HEK293 (cell line): ENCODE results near the gene HOXA3.

ENCODE experiments used
- HOXD13 ChIP-seq: sonication (generic); formaldehyde crosslinking; IDR thresholded peaks from 2 replicates; pipeline ENCODE4 v1.8.0; 2022; ENCODE audit warnings: missing genetic modification reagents, borderline replicate concordance
- KLF10 ChIP-seq: fragments of 450-650 bp; IDR thresholded peaks from 2 replicates; pipeline ENCODE4 v1.5.1; 2018; ENCODE audit warnings: missing biosample characterization, mild to moderate bottlenecking, missing genetic modification characterization
- MYNN ChIP-seq: fragments of 450-650 bp; formaldehyde crosslinking; IDR thresholded peaks from 2 replicates; pipeline ENCODE4 v1.5.1; 2016; ENCODE audit warnings: missing biosample characterization, missing genetic modification characterization, borderline replicate concordance
- SCRT1 ChIP-seq: fragments of 450-650 bp; formaldehyde crosslinking; IDR thresholded peaks from 2 replicates; pipeline ENCODE4 v1.5.1; 2016; ENCODE audit warnings: missing biosample characterization, missing genetic modification characterization, borderline replicate concordance
- SCRT2 ChIP-seq: fragments of 450-650 bp; formaldehyde crosslinking; IDR thresholded peaks from 2 replicates; pipeline ENCODE4 v1.5.1; 2016; ENCODE audit warnings: missing biosample characterization, missing genetic modification characterization
- YY1 ChIP-seq: fragments of 450-650 bp; formaldehyde crosslinking; IDR thresholded peaks from 2 replicates; pipeline ENCODE4 v1.5.1; 2018; ENCODE audit warnings: missing biosample characterization, missing genetic modification characterization
- YY2 ChIP-seq: fragments of 450-650 bp; formaldehyde crosslinking; IDR thresholded peaks from 2 replicates; pipeline ENCODE4 v1.5.1; 2016; ENCODE audit warnings: missing biosample characterization, missing genetic modification characterization
- ZBTB48 ChIP-seq: fragments of 450-650 bp; formaldehyde crosslinking; IDR thresholded peaks from 2 replicates; pipeline ENCODE4 v1.5.1; 2016; ENCODE audit warnings: missing biosample characterization, missing genetic modification characterization
- ZBTB7A ChIP-seq: fragments of 450-650 bp; formaldehyde crosslinking; IDR thresholded peaks from 2 replicates; pipeline ENCODE4 v1.5.1; 2016; ENCODE audit warnings: low read depth, missing biosample characterization, missing genetic modification characterization
- ZFP69B ChIP-seq: fragments of 450-650 bp; formaldehyde crosslinking; IDR thresholded peaks from 2 replicates; pipeline ENCODE4 v1.5.1; 2016; ENCODE audit warnings: missing biosample characterization, missing genetic modification characterization
- ZIC2 ChIP-seq: fragments of 450-650 bp; formaldehyde crosslinking; IDR thresholded peaks from 2 replicates; pipeline ENCODE4 v1.5.1; 2016; ENCODE audit warnings: missing biosample characterization, missing genetic modification characterization
- ZNF114 ChIP-seq: fragments of 450-650 bp; formaldehyde crosslinking; IDR thresholded peaks from 2 replicates; pipeline ENCODE4 v1.5.0; 2017; ENCODE audit warnings: missing biosample characterization, missing genetic modification characterization
- ZNF140 ChIP-seq: fragments of 450-650 bp; formaldehyde crosslinking; IDR thresholded peaks from 2 replicates; pipeline ENCODE4 v1.5.1; 2016; ENCODE audit warnings: missing biosample characterization, missing genetic modification characterization
- ZNF184 ChIP-seq: fragments of 450-650 bp; IDR thresholded peaks from 2 replicates; pipeline ENCODE4 v1.5.1; 2018; ENCODE audit warnings: missing biosample characterization, mild to moderate bottlenecking, missing genetic modification characterization
- ZNF214 ChIP-seq: fragments of 450-650 bp; formaldehyde crosslinking; IDR thresholded peaks from 2 replicates; pipeline ENCODE4 v1.5.1; 2017; ENCODE audit warnings: missing biosample characterization, mild to moderate bottlenecking, missing genetic modification characterization, borderline replicate concordance
- ZNF223 ChIP-seq: fragments of 450-650 bp; formaldehyde crosslinking; IDR thresholded peaks from 2 replicates; pipeline ENCODE4 v1.5.1; 2016; ENCODE audit warnings: missing biosample characterization, missing genetic modification characterization
- ZNF335 ChIP-seq: fragments of 450-650 bp; formaldehyde crosslinking; conservative IDR thresholded peaks from 2 replicates; pipeline ENCODE4 v1.5.1; 2016; ENCODE audit warnings: missing biosample characterization, missing genetic modification characterization
- ZNF391 ChIP-seq: fragments of 450-650 bp; formaldehyde crosslinking; IDR thresholded peaks from 2 replicates; pipeline ENCODE4 v1.5.1; 2016; ENCODE audit warnings: low read depth, missing biosample characterization, missing genetic modification characterization, borderline replicate concordance
- ZNF416 ChIP-seq: fragments of 450-650 bp; formaldehyde crosslinking; IDR thresholded peaks from 2 replicates; pipeline ENCODE4 v1.5.1; 2016; ENCODE audit warnings: missing biosample characterization, missing genetic modification characterization
- ZNF501 ChIP-seq: fragments of 450-650 bp; formaldehyde crosslinking; IDR thresholded peaks from 2 replicates; pipeline ENCODE4 v1.5.1; 2016; ENCODE audit warnings: missing biosample characterization, missing genetic modification characterization
- ZNF544 ChIP-seq: fragments of 450-650 bp; formaldehyde crosslinking; IDR thresholded peaks from 2 replicates; pipeline ENCODE4 v1.5.0; 2017; ENCODE audit warnings: missing biosample characterization, missing genetic modification characterization
- ZNF560 ChIP-seq: fragments of 450-650 bp; formaldehyde crosslinking; IDR thresholded peaks from 2 replicates; pipeline ENCODE4 v1.5.1; 2017; ENCODE audit warnings: missing biosample characterization, missing genetic modification characterization, borderline replicate concordance
- ZNF561 ChIP-seq: fragments of 450-650 bp; IDR thresholded peaks from 2 replicates; pipeline ENCODE4 v1.5.1; 2018; ENCODE audit warnings: missing biosample characterization, missing genetic modification characterization, borderline replicate concordance
- ZNF600 ChIP-seq: fragments of 450-650 bp; formaldehyde crosslinking; IDR thresholded peaks from 2 replicates; pipeline ENCODE4 v1.5.1; 2016; ENCODE audit warnings: missing biosample characterization, missing genetic modification characterization
- ZNF623 ChIP-seq: fragments of 450-650 bp; formaldehyde crosslinking; IDR thresholded peaks from 2 replicates; pipeline ENCODE4 v1.5.1; 2016; ENCODE audit warnings: missing biosample characterization, missing genetic modification characterization
- ZNF629 ChIP-seq: fragments of 450-650 bp; formaldehyde crosslinking; IDR thresholded peaks from 2 replicates; pipeline ENCODE4 v1.5.1; 2017; ENCODE audit warnings: missing biosample characterization, missing genetic modification characterization
- ZNF664 ChIP-seq: fragments of 450-650 bp; formaldehyde crosslinking; IDR thresholded peaks from 2 replicates; pipeline ENCODE4 v1.5.1; 2016; ENCODE audit warnings: missing biosample characterization, missing genetic modification characterization
- ZNF776 ChIP-seq: fragments of 450-650 bp; formaldehyde crosslinking; IDR thresholded peaks from 2 replicates; pipeline ENCODE4 v1.5.0; 2017; ENCODE audit warnings: missing biosample characterization, missing genetic modification characterization, borderline replicate concordance
- ZNF830 ChIP-seq: fragments of 450-650 bp; IDR thresholded peaks from 2 replicates; pipeline ENCODE4 v1.5.0; 2018; ENCODE audit warnings: missing biosample characterization, missing genetic modification characterization, low read depth, mild to moderate bottlenecking, moderate library complexity
- ZSCAN30 ChIP-seq: fragments of 450-650 bp; IDR thresholded peaks from 2 replicates; pipeline ENCODE4 v1.5.1; 2018; ENCODE audit warnings: missing biosample characterization, mild to moderate bottlenecking, missing genetic modification characterization, moderate library complexity
- ZXDB ChIP-seq: fragments of 450-650 bp; formaldehyde crosslinking; IDR thresholded peaks from 2 replicates; pipeline ENCODE4 v1.5.1; 2016; ENCODE audit warnings: missing biosample characterization, missing genetic modification characterization
- TF ChIP-seq, protein P1 (sequence below): fragments of 450-650 bp; formaldehyde crosslinking; IDR thresholded peaks from 2 replicates; pipeline ENCODE4 v1.5.1; 2017; ENCODE audit warnings: missing biosample characterization, missing genetic modification characterization
- TF ChIP-seq, protein P2 (sequence below): fragments of 450-650 bp; formaldehyde crosslinking; optimal IDR thresholded peaks from 2 replicates; pipeline ENCODE3; 2016; ENCODE audit warnings: missing biosample characterization, mild to moderate bottlenecking, missing genetic modification characterization
- TF ChIP-seq, protein P3 (sequence below): IDR thresholded peaks from 2 replicates; pipeline ENCODE4 v1.6.1; 2011; ENCODE audit warnings: mild to moderate bottlenecking, low read depth, low read length, borderline replicate concordance
- TF ChIP-seq, protein P4 (sequence below): fragments of 450-650 bp; formaldehyde crosslinking; IDR thresholded peaks from 2 replicates; pipeline ENCODE4 v1.5.1; 2016; ENCODE audit warnings: missing biosample characterization, missing genetic modification characterization
- TF ChIP-seq, protein P5 (sequence below): fragments of 450-650 bp; IDR thresholded peaks from 2 replicates; pipeline ENCODE4 v1.5.1; 2018; ENCODE audit warnings: missing biosample characterization, mild to moderate bottlenecking, missing genetic modification characterization

HOXA3 gene

DNA sequence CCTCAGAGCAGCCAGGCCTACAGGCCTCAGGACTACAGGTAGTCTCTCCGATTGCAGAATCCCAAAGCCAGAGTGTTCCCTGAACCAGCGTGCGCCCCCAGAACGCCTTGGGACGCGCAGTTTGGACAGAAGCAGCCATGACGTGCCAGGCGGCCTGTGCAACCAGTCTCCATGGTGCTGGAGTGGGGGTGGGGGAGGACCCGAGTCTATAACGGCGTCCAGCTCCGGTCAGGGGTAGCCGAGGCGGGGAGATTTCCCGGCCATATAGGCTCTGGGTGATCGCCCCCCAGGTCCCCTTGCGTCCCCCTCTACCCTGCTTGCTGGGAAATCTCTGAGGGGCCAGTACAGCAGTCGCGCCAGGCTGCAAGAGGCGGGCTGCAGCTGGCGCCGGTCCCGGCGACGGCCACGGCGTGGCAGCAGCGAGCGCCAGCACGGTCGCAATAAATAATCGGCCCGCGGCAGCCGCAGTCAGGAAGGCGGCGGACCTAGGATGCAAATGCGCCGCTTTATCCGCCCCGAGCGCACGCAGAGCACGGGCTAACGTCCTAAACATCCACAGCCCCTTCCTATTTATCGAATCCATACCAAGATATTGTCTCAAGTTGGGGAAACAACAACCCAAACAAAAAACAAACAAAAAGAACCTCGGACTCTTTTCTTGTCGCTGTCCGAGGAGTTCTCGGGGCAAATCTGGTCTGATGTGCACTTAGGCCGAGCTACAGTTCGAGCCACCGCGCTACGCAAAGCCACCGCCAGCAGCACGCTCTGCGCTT lies 1.6 kb downstream of the HOXA3 start (continued):
- TF ChIP-seq, protein P1, sequence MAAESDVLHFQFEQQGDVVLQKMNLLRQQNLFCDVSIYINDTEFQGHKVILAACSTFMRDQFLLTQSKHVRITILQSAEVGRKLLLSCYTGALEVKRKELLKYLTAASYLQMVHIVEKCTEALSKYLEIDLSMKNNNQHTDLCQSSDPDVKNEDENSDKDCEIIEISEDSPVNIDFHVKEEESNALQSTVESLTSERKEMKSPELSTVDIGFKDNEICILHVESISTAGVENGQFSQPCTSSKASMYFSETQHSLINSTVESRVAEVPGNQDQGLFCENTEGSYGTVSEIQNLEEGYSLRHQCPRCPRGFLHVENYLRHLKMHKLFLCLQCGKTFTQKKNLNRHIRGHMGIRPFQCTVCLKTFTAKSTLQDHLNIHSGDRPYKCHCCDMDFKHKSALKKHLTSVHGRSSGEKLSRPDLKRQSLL (tag by site-specific recombination), result no peak
- TF ChIP-seq ZNF416 (no peak), SCRT2 (tag by site-specific recombination) (peak; percentile 86), ZFP69B (no peak), YY1 (tag by site-specific recombination) (peak; percentile 40; the same call in 1 of the 2 replicates), ZBTB48 (tag by site-specific recombination) (no peak), HOXD13 (CRISPR knock-in tag) (no peak), ZNF544 (tag by site-specific recombination) (no peak), ZNF501 (tag by site-specific recombination) (peak; percentile 76), SCRT1 (tag by site-specific recombination) (peak; percentile 62), ZNF830 (no peak), ZSCAN30 (tag by site-specific recombination) (peak; percentile 51; the same call in 1 of the 2 replicates), ZXDB (tag by site-specific recombination) (0 out of 2 replicates have a peak, but pooled peaks have one; percentile 8), ZNF600 (tag by site-specific recombination) (0 out of 2 replicates have a peak, but pooled peaks have one; percentile 22), ZIC2 (tag by site-specific recombination) (0 out of 2 replicates have a peak, but pooled peaks have one; percentile 5), ZNF623 (0 out of 2 replicates have a peak, but pooled peaks have one; percentile 12), ZNF214 (tag by site-specific recombination) (no peak), ZBTB7A (tag by site-specific recombination) (no peak), KLF10 (tag by site-specific recombination) (peak; percentile 18; the same call in 1 of the 2 replicates), ZNF561 (tag by site-specific recombination) (no peak), ZNF223 (tag by site-specific recombination) (no peak), ZNF184 (tag by site-specific recombination) (no peak), MYNN (no peak), ZNF664 (tag by site-specific recombination) (no peak), ZNF114 (no peak), ZNF391 (tag by site-specific recombination) (peak; percentile 73; the same call in 1 of the 2 replicates), ZNF335 (0 out of 2 replicates have a peak, but pooled peaks have one; percentile 39), ZNF629 (tag by site-specific recombination) (peak; percentile 52; the same call in 1 of the 2 replicates), ZNF560 (tag by site-specific recombination) (no peak), ZNF776 (tag by site-specific recombination) (no peak), ZNF140 (tag by site-specific recombination) (no peak), YY2 (peak; percentile 48)
- TF ChIP-seq, protein P2, sequence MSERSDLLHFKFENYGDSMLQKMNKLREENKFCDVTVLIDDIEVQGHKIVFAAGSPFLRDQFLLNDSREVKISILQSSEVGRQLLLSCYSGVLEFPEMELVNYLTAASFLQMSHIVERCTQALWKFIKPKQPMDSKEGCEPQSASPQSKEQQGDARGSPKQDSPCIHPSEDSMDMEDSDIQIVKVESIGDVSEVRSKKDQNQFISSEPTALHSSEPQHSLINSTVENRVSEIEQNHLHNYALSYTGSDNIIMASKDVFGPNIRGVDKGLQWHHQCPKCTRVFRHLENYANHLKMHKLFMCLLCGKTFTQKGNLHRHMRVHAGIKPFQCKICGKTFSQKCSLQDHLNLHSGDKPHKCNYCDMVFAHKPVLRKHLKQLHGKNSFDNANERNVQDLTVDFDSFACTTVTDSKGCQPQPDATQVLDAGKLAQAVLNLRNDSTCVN (tag by site-specific recombination), result peak; percentile 79
- TF ChIP-seq, protein P3, sequence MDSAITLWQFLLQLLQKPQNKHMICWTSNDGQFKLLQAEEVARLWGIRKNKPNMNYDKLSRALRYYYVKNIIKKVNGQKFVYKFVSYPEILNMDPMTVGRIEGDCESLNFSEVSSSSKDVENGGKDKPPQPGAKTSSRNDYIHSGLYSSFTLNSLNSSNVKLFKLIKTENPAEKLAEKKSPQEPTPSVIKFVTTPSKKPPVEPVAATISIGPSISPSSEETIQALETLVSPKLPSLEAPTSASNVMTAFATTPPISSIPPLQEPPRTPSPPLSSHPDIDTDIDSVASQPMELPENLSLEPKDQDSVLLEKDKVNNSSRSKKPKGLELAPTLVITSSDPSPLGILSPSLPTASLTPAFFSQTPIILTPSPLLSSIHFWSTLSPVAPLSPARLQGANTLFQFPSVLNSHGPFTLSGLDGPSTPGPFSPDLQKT, result no peak
- TF ChIP-seq, protein P4, sequence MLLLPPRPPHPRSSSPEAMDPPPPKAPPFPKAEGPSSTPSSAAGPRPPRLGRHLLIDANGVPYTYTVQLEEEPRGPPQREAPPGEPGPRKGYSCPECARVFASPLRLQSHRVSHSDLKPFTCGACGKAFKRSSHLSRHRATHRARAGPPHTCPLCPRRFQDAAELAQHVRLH (tag by site-specific recombination), result no peak
- TF ChIP-seq, protein P5, sequence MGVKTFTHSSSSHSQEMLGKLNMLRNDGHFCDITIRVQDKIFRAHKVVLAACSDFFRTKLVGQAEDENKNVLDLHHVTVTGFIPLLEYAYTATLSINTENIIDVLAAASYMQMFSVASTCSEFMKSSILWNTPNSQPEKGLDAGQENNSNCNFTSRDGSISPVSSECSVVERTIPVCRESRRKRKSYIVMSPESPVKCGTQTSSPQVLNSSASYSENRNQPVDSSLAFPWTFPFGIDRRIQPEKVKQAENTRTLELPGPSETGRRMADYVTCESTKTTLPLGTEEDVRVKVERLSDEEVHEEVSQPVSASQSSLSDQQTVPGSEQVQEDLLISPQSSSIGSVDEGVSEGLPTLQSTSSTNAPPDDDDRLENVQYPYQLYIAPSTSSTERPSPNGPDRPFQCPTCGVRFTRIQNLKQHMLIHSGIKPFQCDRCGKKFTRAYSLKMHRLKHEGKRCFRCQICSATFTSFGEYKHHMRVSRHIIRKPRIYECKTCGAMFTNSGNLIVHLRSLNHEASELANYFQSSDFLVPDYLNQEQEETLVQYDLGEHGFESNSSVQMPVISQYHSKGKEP (tag by site-specific recombination), result 0 out of 2 replicates have a peak, but pooled peaks have one; percentile 24
